ENCODE measurements around the gene TUBA4A. TPM values are rescaled to one million over a fixed set of nuclear protein-coding genes. Genes with fewer than 3 reads are reported as not detected.
"Not testable (repeated sequence)": the region's sequence is repeated elsewhere in the genome, so short reads cannot be mapped to it uniquely, and the experiment has no call there.

The TUBA4A gene
- total RNA-seq, 6 experiments from 2014 or later: 14.9 to 114 (median 35.6) TPM

DNA sequence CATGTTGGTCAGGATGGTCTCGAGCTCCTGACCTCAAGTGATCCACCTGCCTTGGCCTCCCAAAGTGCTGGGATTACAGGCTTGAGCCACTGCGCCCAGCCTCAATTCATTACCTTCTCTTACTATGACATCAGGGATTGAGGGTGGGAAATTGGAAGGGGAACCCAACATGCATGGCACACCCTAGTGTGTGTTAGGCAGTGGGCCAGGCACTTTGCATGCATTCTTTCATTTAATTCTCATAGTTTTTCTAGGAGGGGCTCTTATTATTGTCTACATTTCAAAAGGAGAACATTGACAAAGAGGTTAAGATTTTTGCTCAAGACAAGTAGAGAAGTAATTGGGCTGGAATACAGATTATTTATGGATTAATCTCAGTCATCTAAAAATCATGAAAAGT is 14.6 kb upstream of the TUBA4A start:
- no peaks in the 10 kb centered on the region for H3K9me3 ChIP-seq
- no peaks in the 10 kb centered on the region for H3K27me3 ChIP-seq
- TF ChIP-seq POLR2A (IDR thresholded peaks at IDR 0.05): no peak
- TF ChIP-seq, protein P1, sequence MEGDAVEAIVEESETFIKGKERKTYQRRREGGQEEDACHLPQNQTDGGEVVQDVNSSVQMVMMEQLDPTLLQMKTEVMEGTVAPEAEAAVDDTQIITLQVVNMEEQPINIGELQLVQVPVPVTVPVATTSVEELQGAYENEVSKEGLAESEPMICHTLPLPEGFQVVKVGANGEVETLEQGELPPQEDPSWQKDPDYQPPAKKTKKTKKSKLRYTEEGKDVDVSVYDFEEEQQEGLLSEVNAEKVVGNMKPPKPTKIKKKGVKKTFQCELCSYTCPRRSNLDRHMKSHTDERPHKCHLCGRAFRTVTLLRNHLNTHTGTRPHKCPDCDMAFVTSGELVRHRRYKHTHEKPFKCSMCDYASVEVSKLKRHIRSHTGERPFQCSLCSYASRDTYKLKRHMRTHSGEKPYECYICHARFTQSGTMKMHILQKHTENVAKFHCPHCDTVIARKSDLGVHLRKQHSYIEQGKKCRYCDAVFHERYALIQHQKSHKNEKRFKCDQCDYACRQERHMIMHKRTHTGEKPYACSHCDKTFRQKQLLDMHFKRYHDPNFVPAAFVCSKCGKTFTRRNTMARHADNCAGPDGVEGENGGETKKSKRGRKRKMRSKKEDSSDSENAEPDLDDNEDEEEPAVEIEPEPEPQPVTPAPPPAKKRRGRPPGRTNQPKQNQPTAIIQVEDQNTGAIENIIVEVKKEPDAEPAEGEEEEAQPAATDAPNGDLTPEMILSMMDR (IDR thresholded peaks at IDR 0.05): no peak
- intact Hi-C loops (cut with DNase I): no loop called here
- H3K36me3 ChIP-seq: no peaks in the 10 kb centered on the region
- WGBS (ENCODE audit: insufficient coverage, low coverage, low lambda C conversion rate, missing lambda C conversion rate): no CpG with 5 or more reads among the region's 2 CpGs
- peaks cover 0 to 16% (median 7%) of the 10 kb centered on the region in 4 donors for H3K4me1 ChIP-seq
- no peak overlapping the region for H3K4me3 ChIP-seq
- H3K27ac ChIP-seq: no peak overlapping the region
- DNase-seq: no peak
- ATAC-seq: no peak

GRCh38 chr2:219266886-219267285 is 13.2 kb upstream of the TUBA4A start:
- H3K27ac ChIP-seq: no peak overlapping the region
- DNase-seq: peak in 1 of 3 donors; percentile 26
- no CpG with 5 or more reads among the region's 1 CpG for WGBS (ENCODE audit: insufficient coverage, low coverage, low lambda C conversion rate, missing lambda C conversion rate)
- H3K27me3 ChIP-seq: no peaks in the 10 kb centered on the region
- peaks cover 0 to 16% (median 7%) of the 10 kb centered on the region in 4 donors for H3K4me1 ChIP-seq
- TF ChIP-seq POLR2A (IDR thresholded peaks at IDR 0.05): no peak
- TF ChIP-seq, protein P1 (IDR thresholded peaks at IDR 0.05): no peak
- no peaks in the 10 kb centered on the region for H3K9me3 ChIP-seq
- no peaks in the 10 kb centered on the region for H3K36me3 ChIP-seq
- intact Hi-C loops (cut with DNase I): no loop called here
- H3K4me3 ChIP-seq: no peak overlapping the region
- ATAC-seq: no peak

DNA sequence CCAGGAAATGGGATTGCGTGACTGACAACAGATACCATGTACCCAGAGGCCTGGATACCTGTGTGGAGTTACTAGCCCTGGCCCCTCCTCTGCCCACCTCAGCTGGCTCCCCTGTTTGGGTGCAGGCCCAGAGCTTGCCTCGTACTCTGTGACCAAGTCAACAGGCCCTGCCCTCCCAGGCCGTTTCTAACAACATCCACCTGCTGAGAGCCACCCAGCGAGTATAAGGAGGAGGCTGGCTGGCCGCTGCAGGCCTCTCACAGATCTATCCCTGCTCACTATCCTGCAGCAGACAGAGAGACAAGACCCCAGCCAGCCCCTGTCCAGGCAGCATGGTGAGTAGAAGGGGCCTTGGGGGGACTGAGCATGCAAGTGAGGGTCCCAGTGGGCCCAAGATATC is 12.5 kb upstream of the TUBA4A start:
- TF ChIP-seq, protein P1 (IDR thresholded peaks at IDR 0.05): no peak
- no peak for TF ChIP-seq POLR2A (IDR thresholded peaks at IDR 0.05)
- DNase-seq (no peak), ATAC-seq (no peak)
- peaks cover 0 to 16% (median 7%) of the 10 kb centered on the region in 4 donors for H3K4me1 ChIP-seq
- H3K27me3 ChIP-seq: no peaks in the 10 kb centered on the region
- intact Hi-C loops (cut with DNase I): no loop called here
- 100% methylated on average over 1 of the region's 5 CpGs for WGBS (ENCODE audit: insufficient coverage, low coverage, low lambda C conversion rate, missing lambda C conversion rate)
- no peaks in the 10 kb centered on the region for H3K36me3 ChIP-seq
- no peaks in the 10 kb centered on the region for H3K9me3 ChIP-seq
- no peak overlapping the region for H3K4me3 ChIP-seq
- H3K27ac ChIP-seq: no peak overlapping the region

- Histone ChIP-seq H3K36me3 (no peaks in the 10 kb centered on the region), H3K9me3 (no peaks in the 10 kb centered on the region), H3K4me1 (no peaks in the 10 kb centered on the region), H3K4me3 (no peak overlapping the region), H3K27ac (no peak overlapping the region), H3K27me3 (no peaks in the 10 kb centered on the region)
- TF ChIP-seq POLR2A (IDR thresholded peaks at IDR 0.05): no peak
- TF ChIP-seq, protein P1 (IDR thresholded peaks at IDR 0.05): no peak
- 55% methylated on average over 4 of the region's 5 CpGs for WGBS (ENCODE audit: insufficient coverage, low coverage, low lambda C conversion rate, missing lambda C conversion rate)
- DNase-seq (no peak), ATAC-seq (no peak)
- intact Hi-C loops (cut with DNase I): no loop called here
Observed at GRCh38 chr2:219261024-219261855, 7.5 kb upstream of the TUBA4A start.

GRCh38 chr2:219258942-219259341 is 5.2 kb upstream of the TUBA4A start:
- DNase-seq; H3K4me3 ChIP-seq; H3K9me3 ChIP-seq; H3K36me3 ChIP-seq; H3K4me1 ChIP-seq; H3K27ac ChIP-seq; H3K27me3 ChIP-seq; intact Hi-C loops (cut with DNase I); ATAC-seq: not testable (repeated sequence)
- 85% methylated on average over 10 of the region's 10 CpGs for WGBS (ENCODE audit: insufficient coverage, low coverage, low lambda C conversion rate, missing lambda C conversion rate)
